Inflammatory macrophage (primary cell): ENCODE data around the gene SMC1B.
"Not testable (repeated sequence)": the region's sequence is repeated elsewhere in the genome, so short reads cannot be mapped to it uniquely, and the experiment has no call there.

Experiments used
- DNase-seq, 2 donors: peaks; one replicate each; pipeline ENCODE4 v3.0.0-alpha.2; 2020 to 2022

SMC1B gene

DNA sequence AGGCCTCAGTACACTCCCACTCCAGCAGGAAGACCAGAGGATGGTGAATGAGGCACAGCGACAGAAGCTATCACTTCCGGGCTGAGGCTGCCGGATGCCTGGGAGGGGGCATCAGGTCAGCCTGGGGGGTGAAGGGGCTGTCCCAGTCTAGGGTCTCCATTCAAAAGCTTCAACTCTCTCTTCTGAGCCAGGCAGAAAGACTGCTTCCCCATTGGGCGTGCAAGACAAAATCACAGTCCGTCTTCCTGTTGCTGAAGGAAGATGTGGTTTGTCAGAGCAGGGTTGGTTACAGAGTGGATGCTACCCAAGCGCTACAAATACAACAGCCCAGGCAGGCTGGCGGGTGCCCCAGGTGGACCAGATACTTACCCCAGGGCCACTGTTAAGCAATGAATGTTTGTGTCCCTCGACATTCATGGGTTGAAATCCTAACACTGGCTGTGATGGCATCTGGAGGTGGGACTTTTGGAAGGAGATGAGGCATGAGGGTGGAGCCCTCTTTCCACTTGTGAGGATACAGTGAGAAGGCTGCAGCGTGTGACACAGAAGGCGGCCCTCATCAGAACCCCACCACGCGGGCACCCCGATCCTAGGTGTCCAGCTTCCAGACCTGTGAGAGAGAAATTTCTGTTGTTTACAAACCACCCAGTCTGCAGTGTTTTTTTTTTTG is 116.6 kb downstream of the SMC1B start:
- DNase-seq, result peak; percentile 29 to 40

DNA sequence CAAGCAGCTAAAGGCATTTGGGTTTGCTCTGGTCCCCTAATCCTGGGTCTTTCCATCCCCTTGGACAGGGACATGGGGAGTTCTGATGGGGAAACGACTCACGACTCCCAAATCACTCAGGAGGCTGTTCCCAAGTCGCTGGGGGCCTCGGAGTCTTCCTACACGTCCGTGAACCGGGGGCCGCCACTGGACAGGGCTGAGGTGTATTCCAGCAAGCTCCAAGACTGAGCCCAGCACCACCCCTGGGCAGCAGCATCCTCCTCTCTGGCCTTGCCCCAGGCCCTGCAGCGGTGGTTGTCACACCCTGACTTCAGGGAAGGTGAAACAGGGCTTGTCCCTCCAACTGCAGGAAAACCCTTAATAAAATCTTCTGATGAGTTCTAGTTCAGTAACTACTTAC is 117.9 kb downstream of the SMC1B start:
- DNase-seq, result no peak

DNA sequence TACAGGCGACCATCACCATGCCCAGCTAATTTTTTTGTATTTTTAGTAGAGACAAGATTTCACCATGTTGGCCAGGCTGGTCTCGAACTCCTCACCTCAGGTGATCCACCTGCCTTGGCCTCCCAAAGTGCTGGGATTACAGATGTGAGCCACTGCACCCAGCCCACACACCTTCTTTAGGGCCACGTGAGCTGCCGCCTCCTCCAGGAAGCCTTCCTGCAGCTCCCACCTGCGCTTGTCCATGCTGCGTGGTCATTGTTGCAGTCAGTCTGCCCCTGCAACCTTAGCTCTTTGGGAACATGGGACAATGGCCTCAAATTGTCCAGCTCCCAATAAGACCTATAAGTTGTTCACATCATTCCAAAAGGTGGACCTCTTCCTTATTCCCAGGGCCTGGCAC is 118.4 kb downstream of the SMC1B start:
- not testable (repeated sequence) for DNase-seq
